ENCODE results near the gene TERB1.
"Not testable (repeated sequence)": the region's sequence is repeated elsewhere in the genome, so short reads cannot be mapped to it uniquely, and the experiment has no call there.

Gene TERB1

DNA sequence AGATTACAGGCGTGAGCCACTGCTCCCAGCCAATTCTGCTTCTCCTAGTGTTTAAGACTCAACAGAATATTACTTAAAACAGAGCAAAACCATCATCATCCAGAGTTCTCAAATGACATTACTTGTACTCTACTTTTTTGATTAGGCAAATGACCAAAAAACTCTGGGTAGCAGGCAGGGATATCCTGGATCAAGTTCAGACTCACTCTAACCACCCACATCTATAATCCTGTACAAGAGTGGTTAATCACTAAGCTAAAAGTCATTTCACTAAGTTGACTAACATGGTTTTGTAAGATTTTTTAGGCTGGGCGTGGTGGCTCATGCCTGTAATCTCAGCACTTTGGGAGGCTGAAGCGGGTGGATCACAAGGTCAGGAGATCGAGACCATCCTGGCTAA lies 22.6 kb upstream of the TERB1 start:
- no peak for DNase-seq

DNA sequence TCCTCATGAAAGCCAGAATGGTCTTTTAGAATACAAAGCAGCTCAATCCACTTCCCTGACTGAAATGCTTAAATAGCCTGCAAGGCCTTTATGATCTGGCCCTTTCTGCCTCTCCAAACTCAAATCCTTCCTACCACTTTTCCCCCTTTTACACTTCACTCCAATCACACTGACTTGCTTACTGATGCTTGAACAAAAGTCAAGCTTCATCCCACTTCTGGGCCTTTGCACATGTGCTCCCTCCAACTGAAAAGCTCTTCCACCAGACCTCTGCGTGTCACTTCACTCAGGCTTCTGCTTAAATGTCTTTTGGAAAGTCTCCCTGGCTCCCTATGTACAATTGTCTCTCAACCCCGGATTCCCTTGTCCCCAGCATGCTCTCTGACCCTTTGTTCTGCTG lies 13.3 kb upstream of the TERB1 start:
- DNase-seq, result no peak

DNA sequence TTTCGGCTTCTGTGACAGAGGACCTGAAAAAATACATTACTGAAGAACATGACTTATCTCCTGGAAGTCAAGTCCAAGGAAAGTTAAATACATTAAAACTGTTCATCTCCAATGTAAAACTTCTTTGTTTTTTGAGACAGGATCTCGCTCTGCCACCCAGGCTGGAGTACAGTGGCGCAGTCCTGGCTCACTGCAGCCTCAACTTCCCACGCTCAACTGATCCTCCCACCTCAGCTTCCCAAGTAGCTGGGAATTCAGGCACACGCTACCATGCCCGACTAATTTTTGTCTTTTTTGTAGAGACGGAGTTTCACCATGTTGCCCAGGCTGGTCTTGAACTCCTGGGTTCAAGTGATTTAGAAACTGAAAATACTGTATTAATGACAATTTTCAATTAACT lies 9.7 kb upstream of the TERB1 start:
- DNase-seq, result no peak

DNA sequence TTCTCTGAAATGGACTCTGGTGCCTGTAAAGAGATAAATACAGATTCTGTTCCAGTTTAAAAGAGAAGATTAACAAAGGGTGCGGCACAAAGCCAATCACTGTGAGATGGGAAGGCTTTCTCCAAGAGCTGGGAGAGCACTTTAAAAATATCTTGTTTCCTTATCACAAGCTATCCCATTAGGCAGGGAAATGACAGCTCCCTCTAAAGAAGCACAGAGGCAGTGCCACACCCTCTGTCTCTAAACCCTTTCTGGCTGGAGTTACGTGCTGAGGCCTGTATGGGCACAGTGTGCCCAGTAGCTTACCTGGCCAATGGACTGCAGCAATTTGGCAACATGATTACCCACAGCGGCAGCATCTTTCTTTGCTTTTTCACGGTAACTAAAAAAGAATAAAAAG lies 9.0 kb upstream of the TERB1 start:
- no peak for DNase-seq

GRCh38 chr16:66809765-66810164 lies 8.4 kb upstream of the TERB1 start:
- no peak for DNase-seq

DNA sequence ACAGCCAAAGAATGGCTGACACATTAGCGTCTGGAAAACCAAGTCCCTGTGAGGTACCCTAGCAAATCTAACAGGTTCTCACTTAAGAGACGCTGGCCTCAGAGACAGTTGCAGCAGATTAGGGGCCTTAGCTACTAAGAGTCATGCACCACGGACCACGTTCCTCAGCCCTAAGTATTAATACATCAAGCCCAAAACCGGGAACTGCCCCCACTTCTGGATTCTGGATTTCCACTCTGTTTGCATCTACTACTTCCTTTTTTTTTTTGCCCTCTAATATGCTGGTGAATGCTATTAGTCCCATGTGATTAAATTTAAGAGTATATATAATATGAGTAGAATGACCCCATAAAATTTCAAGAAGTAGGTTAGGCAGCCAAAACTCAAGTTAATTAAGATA lies 775 bp upstream of the TERB1 start:
- no peak for DNase-seq

DNA sequence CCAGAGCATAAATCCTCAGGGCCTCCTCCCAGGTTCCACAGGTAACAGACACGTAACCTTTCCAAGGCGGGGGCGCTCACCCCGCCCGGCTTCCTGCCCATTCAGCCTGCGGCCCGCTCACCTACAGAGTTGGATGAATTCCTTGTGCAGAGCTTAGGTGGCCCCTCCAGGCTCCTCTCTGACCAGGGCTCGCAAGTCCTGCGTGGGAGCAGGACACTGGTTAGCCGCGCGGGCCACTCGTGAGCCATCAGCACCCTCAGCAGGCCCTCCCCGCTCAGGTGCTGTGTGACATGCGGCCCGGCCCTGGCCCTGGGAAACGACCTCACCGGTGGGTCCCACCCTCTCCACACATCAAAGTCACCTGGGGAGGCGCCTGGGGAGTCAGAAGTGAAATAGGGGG lies 528 bp downstream of the TERB1 start:
- DNase-seq, result no peak

- no peak for DNase-seq
These were observed 3.2 kb downstream of the TERB1 start for GRCh38 chr16:66798161-66798560.

GRCh38 chr16:66793984-66794383 lies 7.4 kb downstream of the TERB1 start:
- not testable (repeated sequence) for DNase-seq

DNA sequence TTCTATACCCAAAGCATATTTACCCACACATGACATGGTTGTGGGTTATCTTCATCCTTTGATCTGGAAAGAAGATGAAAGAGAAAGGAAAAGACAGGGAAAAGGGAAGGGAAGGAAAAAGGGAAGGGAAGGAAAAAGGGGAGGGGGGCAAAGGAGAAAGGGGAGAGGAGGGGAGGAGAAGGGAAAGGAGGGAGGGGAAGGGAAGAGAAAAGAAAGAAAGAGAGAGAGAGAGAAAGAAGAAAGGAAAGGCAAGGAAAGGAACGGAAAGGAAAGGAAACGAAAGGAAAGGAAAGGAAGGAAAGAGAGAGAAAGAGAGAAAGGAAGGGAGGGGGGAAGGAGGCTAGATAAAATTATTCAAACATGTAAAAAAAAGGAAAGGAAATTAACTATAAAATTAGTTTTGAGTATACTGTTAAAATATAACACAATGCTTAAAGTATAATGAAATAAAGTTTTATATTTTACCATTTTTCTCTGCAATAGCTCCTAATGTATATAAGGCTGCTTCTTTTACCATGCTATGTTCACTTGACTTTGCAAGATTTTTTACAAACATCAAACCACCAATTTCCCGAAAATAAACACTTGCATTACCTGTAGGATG lies 11.2 kb downstream of the TERB1 start:
- no peak for DNase-seq

DNA sequence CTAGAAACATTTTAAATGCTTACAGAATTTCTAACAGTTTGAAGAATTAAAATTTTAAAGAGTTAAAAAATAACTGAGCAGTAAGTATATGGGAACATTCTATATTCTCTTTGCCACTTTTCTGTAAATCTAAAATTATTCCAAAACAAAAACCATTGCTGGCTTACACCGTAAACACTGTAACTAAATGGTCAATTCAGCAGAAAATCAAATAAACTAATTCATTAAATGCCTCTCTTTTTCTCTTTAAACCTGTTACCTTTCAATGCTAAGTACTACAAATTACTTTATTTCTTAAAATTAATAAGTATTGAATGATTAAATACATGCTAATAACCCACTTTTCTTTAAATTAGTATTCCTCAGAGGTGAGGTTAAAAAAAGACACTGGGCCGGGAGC lies 14.0 kb downstream of the TERB1 start:
- no peak for DNase-seq

- no peak for DNase-seq
These were observed 14.8 kb downstream of the TERB1 start for GRCh38 chr16:66786551-66786950.

DNA sequence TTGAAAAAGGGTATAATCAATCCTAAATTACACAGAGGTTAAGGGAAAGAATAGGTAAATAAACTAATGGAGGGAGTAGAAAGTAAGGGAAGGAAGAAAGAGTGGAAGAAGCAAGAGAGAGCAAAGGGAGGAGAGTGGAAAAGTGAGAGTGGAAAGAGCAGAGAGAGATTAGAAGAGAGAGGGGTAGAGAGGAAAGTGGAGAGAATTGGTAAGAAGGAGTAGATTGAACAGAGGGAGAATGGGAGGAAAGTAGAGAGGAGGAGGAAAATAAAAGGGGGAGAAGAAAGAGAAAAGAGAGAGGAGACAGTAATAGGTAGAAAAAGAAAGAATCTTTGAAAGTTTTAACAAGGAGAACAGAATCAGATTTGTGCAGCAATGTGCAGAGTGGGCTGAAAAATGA lies 24.9 kb downstream of the TERB1 start:
- DNase-seq, result no peak

DNA sequence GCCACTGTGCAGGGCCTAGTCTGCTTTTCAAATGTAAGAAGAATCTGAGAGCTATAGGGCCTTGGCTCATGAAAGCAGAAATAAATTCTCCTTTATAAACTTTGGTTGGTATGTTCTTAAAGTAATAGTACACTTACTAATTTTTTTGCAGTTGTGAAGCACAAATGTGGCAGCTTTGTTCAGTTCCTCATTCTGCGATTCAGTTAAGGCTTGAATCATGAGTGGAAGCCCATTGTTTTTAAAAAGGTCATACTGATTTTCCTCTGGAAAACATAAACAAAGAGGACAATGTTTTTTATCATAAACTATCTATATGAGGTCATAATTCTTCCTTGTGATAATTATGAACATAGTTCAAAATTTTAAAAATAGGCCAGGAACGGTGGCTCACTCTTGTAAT lies 26.4 kb downstream of the TERB1 start:
- no peak for DNase-seq

- no peak for DNase-seq
These were observed 43.3 kb downstream of the TERB1 start for GRCh38 chr16:66758086-66758485.

- DNase-seq, result no peak
These were observed 46.6 kb downstream of the TERB1 start for GRCh38 chr16:66754819-66755218.

DNA sequence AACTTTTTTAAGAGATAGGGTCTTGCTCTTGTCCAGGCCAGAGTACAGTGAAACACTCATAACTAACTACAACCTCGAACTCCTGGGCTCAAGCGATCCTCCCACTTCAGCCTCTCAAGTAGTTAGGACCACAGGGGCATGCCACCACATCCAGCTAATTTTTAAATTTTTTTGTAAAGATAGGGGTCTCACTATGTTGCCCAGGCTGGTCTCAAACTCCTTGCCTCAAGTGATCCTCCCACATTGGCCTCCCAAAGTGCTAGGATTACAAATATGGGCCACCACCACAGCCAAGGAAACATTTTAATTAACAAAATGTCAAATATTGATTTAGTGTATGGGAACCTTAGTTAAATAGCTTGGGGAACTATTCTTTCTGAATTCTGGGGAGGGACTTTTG lies 47.2 kb downstream of the TERB1 start:
- DNase-seq, result no peak

- no peak for DNase-seq
These were observed 48.4 kb downstream of the TERB1 start for GRCh38 chr16:66752958-66753357.

DNA sequence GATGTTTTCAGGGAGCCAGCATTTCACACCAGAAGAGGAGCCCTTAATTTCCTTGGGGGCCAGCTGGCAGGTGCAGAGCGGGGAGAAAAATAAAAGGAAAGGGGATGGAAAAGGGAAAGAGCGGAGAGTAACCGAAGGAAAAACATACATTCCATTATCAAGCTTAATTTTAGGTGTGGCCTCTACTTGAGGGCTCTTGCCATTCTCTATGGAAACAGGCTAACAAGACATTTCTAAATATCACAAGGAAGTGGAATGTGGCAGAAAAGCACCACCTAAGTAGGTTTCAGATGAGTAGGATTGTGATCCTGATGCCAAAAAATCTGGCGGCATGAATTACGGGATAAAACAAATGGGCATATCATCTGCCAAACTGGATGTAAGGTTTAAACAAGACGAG lies 49.0 kb downstream of the TERB1 start:
- no peak for DNase-seq

GRCh38 chr16:66751992-66752322 lies 49.4 kb downstream of the TERB1 start:
- DNase-seq, result no peak

DNA sequence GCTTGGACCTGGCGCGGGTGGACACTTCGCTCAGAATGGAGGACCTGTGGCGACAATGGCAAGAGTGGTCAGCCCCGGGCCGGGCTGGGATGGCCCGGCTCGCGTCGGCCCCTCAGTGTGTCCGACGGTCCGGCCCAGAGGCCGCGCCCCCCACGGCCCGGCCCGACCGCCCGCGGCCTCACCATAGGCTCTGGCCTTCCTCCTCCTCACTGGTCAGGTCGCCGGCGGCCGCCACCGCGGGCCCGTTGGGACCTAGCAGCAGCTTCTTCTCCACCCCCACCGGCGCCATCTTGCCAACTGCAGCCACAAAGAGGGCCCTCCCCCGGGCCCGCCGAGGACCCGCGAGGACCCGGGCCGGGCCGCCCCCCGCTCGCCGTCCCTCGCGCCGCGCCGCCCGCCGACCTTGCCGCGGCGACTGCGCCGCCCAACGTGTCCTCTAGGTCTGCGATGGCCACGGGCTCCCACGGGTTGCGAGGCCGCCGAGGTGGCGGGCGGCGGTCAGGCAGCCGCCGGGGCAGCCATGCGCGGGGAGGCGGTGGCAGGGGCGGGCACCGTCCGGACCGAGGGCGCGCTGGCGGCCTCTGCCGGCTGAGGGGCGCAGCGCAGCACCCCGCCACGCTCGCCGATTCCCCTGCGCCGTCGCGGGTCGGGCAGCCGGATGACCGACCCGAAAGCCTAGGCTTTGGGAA lies 49.9 kb downstream of the TERB1 start, which contains the start of gene DYNC1LI2:
DYNC1LI2 (minus strand) TSS at position 307 of the 689 bp plus-strand sequence; CDS start at position 289, 18 bp downstream.
- DNase-seq, result peak; percentile 50 to 64

- DNase-seq, result no peak
These were observed 50.4 kb downstream of the TERB1 start for GRCh38 chr16:66751053-66751302.

DNA sequence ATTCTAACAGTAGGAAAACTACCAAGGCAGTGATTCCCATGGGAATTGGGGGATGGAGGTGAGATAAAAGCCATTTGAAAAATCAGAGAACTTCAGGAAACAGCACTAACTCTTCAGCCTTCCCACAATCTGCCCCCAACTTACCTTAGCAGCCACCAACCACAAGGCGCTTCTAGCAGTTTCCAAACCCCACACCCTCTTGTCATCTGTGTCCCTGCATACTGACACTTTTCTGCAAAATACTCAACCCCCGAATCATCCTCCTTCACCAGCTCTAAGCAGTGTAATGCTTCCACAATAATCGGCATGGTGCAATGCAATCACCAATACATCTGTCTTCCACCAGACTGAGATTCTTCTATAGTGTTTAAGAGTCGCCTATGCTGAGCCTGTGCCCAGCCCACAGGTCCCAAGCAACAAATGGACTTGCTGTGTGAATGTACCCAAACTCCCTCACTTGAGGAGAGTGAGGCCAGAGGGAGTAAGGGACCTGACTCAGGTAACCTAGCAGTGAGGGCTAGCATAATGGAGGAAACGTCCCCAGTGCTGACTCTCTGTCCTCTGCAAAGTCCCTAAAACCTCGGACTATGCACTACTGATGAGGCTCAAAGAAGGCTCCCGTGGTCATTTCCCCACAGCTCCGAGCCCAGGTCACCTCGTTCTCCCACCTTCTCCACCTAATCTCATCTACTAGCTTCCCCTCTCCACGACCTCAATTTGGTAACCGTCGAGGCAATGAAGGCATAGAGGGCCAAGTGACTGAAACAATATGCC lies 50.9 kb downstream of the TERB1 start:
- no peak for DNase-seq

GRCh38 chr16:66746682-66747081 lies 54.7 kb downstream of the TERB1 start:
- DNase-seq, result no peak

- no peak for DNase-seq
These were observed 55.3 kb downstream of the TERB1 start for GRCh38 chr16:66746048-66746447.
